HG03045 (cell line): Measurements from ENCODE around the gene CACNA1A.
"Not testable (repeated sequence)": the region's sequence is repeated elsewhere in the genome, so short reads cannot be mapped to it uniquely, and the experiment has no call there.

ENCODE experiments used
- ATAC-seq: cut with Tn5 transposase; IDR thresholded peaks from one replicate; pipeline ENCODE4 v1.9.1; 2021; ENCODE audit warnings: mild to moderate bottlenecking, moderate library complexity; ENCODE audit not compliant: unreplicated experiment

The CACNA1A gene

DNA sequence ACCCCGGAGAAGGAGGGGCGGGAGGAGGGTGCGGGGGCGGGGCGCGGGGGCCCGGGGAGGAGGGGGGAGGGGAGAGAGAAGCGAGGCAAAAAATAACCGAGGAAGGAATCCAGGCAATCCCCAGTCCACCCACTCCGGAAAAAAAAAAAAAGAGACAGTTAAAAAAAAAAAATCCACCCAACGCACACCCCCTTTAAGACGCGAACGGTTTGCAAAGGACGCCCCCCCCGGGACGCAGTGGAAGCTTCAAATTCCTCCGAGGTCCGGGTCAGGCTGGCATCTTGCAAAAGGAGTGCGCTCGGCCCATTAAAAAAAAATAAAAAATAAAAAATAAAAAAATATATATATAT, at the start of gene CACNA1A:
Gene CACNA1A, minus strand, starts transcription at position 9 of the 350 bp plus-strand sequence. CDS start 255 bp downstream, outside the sequence.
- ATAC-seq = no peak

DNA sequence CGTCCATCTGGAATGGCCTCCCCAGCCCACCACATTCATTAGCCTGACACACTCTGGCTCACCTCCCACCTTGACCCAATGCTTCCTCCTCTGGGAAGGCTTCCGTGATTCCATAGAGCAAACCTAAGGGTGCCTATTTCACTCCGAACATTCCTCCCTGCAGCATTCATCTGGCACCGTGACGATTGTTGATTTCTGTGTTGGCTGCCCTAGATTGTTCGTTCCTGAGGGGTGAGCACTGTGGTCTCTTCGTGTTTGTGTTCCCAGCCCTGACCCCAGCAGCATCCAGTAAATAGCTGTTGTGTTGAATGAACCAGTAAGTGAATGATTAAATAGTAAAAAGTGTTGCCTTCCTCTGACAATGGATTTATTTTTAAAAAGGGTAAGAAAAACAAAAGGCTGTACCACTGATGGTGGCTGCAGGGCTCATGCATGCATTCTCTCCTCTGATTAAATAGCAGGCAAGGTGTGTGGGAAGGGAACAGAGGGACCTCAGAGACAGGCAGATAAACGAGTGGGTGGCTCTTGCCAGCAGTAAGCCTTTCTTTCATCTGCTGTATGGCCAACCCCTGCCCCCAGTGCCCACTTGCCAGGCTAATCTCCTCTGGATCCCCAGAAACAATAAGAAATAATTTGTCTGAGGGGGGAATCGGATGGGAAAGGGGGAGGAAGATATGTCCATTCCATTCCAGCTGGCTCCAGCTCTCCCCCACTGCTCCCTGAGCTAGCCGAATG, 48.4 kb upstream of the CACNA1A start:
- ATAC-seq = no peak

DNA sequence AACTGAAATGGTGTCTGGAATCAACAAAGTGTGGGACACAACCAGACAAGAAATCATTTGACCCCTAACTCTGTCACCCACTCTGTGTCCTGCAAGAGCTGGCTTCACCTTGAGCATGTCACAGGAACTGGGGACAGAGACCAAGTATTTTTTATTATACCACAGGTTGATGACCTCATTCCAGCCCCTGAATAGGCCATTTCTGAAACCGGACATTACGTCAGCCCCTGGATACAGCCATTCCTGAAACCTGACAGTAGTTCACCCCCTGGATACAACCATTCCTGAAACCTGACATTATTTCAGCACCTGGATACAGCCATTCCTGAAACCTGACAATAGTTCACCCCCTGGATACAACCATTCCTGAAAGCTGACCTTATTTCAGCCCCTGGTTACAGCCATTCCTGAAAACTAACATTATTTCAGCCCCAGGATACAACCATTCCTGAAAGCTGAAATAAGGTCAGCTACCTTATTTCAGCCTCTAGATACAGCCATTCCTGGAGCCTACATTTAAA, 47.7 kb upstream of the CACNA1A start:
- ATAC-seq = no peak

DNA sequence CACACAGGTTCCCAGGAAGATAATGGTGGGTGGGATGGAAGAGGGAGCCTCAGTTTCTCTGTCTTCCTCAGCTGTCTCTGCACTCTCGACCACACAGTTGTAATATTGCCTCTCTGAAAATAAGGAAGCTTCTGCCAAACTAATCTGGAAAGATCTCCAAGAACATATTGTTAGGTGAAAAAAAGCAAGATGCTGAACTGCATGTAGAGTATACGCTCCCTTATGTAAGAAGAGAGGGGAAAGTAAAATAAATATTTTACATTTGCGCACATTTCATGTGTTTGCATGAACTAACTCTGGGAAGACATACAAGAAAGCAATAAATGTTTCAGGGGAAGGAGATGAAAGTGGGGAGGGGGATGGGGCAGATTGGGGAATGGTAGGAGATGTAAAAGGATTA, 41.9 kb upstream of the CACNA1A start:
- ATAC-seq = no peak

DNA sequence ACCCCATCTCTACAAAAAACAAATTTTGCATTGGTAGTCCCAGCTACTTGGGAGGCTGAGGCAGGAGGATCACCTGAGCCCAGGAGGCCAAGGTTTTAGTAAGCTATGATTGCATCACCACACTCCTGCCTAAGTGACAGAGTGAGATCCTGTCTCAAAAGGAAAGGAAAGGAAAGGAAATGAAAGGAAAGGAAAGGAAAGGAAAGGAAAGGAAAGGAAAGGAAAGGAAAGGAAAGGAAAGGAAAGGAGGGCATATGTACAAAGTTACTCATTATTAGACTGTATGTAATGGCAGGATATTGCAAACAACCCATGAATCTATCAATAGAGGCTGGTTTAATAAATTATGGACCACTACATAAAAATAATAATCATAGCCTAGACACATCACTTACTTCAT, 40.8 kb upstream of the CACNA1A start:
- ATAC-seq = no peak

DNA sequence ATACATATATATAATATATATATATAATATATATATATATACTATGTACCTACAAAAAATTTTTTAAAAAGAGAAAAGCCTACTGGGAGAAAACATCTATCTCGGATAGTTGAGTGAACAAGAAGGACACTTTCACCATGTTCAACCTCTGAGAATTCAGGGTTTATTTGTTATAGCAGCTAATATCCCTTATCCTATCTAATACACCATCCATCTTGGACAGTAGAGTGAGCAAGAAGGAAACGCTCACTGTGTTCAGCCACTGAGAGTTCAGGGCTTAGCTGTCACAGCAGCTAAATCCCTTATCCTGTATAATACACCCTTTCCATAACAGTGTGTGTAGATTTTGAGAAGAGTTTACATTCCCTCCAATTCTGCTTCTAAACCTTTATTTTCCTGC, 38.1 kb upstream of the CACNA1A start:
- ATAC-seq = no peak

DNA sequence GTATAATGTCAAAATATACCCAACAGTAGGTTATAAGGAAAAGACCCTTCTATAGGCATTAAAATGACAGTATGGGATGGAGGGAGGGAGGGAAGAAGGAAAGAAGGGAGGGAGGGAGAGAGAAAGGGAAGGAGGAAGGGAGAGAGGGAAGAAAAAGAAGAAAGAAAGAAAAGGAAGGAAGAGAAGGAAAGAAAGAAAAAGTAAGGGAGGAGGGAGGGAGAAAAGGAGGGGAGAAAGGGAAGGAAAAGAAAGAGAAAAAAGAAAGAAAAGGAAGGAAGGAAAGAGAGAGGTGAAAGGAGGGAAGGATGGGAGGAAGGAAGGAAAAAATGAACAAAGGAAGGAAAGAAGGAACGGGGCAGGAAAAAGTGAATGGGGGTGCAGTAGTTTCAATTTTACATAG, 35.3 kb upstream of the CACNA1A start:
- no peak for ATAC-seq

DNA sequence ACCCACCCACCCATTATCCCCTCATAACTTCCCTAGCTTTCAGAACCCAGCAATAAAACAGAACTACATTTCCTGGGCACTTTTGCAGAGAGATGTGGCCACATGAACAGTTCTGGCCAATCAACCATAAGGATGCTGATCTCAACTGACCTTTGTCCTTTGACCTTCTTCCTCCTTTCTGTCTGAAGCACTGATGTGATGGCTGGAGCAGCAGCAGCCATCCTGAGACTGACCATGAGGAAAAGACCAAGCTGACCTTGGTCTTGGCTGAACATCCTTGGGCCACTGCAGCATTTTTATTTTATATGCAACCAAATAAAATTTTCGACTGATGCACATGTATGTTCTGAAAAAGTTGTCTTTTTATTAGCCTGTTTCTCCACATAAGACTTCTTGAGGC, 33.1 kb upstream of the CACNA1A start:
- no peak for ATAC-seq

DNA sequence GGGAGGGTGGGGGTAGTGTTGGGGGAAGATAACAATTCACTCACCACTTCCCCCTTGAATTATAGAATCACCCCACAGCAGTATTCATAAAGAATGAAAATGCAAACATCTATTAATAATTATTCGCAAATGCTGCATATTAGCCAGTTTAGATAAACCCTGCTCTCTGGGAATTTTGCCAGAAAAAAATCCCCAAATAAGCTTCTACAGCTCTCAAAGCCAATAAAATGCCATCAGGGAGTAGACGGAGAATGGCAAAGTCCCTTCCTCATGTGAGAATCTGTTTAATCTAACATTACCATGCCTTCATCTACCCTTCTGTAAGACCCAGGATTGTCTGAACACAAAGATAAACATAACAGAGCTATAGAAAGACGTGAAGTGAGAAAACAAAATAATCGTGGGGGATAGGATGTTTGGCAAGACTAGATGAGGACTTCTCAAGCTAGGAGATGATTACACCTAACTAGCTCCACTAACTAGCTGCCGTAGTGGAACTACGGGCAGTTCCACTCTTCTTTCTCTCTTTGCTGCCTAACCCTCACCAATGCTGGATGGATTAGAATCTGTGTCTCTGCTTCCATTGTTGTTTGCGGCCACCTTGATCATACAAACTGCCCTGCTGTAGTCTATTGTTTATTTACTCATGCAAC, 32.4 kb upstream of the CACNA1A start:
- ATAC-seq = no peak

DNA sequence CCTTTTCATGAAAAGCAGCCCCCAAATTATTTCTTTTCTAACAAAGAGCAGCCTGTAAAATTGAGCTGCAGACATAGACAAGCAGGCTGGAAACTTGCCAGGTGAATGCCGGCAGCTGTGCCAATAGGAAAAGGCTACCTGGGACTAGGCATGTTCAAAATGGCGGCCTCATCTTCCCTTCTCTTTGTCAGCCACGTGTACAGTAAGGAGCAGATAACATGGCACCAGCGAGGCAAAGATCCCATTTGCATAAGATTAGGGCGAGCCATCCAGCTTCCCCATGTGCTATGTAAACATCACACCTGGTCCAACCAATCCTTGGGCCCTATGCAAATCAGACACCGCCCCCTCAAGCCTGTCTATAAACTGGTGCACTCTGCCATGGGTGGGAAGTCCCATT, 31.2 kb upstream of the CACNA1A start:
- no peak for ATAC-seq

DNA sequence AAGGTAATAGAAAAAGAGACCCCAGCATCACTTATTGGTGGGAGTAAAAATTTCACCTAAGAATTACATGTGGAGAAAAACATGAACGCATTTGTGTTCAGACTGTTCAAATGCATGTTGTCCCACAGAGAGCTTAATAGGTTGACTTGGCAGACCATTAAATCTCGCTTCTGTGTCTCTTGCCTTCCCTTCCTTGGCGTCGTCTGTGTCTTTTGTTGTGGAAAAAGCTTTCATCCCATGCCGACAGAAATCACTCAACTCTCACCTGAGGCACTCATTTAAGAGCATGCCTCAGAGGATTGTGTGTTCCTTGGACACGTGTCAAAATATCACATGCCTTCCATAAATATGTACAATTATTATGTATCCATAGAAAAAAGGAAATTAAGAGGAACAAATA, 24.4 kb upstream of the CACNA1A start:
- no peak for ATAC-seq

DNA sequence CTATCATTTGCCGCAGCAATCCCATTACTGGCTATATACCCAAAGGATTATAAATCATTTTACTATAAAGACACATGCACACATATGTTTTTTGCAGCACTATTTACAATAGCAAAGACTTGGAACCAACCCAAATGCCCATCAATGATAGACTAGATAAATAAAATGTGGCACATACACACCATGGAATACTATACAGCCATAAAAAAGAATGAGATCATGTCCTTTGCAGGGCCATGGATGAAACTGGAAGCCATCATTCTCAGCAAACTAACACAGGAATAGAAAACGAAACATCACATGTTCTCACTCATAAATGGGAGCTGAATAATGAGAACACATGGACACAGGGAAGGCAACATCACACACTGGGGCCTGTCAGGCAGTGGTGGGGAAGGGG, 23.4 kb upstream of the CACNA1A start:
- ATAC-seq = not testable (repeated sequence)

DNA sequence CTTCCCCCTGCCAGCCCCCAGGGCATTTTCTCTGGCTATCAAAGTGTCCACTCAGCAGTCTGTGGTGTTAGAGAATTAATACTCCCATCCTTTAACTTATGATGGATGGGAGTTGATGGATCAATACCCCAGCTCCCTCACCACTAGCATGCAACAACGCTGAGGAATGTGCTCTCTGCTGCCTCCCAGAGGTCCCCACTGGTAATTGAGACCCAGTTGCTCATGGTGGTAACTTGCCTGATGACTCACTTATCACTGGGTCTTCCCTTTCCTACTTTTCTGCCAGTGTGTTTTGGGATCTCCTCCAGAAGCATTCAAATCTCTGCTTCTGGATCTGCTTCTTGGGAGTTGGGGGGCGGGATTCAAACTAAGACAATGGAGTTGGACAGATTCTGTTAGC, 20.3 kb upstream of the CACNA1A start:
- ATAC-seq = no peak

DNA sequence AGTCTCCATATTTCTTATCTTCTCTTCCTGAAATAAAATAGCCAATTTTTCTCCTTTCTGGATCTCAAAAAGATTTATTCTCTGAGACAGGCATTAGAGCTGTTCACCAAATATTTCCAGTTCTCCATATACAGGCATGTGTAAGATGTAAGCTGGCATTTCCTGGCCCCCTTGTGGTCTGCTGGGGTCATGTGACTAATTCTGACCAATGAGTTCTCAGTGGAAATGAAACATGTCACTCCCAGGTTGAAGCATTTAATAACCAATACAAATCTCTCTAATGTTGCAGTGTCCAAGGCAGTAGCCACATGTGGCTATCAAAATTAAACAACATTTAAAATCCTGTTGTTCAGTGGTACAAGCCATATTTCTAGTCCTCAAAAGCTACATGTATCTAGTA, 14.8 kb upstream of the CACNA1A start:
- ATAC-seq = no peak

DNA sequence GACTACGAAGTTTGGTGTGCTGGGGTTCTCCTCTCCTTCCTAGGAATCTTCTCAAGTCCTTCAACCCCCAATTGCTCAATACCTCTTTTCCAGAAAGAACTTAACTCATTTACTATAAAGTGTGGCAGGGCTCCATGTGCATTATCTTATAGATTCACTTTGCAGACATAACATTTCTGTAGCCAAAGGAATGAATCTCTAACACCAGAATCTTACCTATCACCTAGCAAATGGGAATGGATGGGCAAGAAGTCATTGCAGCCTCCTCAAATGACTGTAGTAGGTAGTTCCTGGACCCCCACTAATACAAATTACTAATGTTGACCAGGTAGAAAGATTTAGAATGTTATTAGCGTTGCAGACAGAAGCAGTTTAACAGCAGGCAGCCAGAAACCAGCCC, 5.7 kb upstream of the CACNA1A start:
- no peak for ATAC-seq

DNA sequence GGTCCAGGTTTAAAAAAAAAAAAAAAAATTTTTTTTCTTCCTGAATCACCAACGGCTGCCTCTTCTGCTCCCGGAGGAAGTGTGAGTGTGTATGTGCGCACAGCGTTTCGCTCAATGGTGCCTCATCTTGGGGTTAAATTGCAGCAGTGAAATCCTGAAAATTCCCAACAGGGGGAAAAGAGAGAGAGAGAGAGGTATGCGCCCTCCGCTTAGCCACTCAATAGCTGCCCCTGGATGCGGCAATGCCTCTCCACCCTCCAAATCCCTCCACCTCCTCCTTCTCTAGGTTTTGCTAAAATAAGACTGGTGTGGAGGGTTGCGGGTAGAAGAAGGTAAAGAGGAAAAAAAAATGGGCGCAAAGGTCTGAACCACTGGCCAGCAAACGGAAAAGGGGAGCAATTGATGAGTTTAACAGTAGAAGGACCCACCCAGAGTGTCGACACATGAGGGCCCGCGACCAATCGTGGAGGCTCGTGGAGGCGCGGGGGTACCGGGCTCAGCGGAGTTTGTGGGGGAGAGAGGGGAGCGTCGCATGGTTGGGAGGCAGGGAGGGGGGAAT, 853 bp upstream of the CACNA1A start:
- ATAC-seq = no peak

DNA sequence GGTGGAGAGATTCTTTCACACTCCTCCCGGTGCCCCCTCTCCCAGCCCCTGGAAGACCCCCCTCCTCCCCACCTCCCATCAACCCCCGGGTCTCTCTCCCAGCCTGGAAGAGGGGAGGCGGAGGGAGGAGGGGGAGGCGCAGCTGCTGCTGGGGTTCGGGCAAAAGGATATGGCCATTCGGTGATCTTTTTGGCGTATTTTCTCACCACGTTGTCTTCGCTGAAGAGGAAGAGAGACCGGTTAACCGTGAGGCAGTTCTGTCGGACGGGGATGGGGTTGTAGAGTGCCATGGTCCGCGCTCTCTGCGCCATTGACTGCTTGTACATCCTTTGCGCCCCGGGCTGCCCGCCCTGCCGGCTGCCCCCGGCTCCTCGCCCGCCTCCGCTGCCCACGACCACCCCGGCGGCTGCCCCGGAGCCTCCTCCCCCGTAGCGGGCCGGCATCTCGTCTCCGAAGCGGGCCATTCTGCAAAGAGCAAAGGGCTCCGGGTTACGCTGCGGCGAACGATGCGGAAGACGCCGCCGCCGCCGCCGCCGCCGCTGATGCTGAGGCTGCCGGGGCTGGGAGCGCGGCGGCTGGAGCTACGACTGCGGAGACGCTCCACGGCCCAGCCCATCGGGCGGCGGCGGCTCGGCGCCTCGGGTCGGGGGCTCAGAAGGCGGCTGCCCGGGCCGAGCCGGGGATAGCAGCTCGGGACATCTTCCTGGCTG, 363 bp downstream of the CACNA1A start:
- no peak for ATAC-seq

DNA sequence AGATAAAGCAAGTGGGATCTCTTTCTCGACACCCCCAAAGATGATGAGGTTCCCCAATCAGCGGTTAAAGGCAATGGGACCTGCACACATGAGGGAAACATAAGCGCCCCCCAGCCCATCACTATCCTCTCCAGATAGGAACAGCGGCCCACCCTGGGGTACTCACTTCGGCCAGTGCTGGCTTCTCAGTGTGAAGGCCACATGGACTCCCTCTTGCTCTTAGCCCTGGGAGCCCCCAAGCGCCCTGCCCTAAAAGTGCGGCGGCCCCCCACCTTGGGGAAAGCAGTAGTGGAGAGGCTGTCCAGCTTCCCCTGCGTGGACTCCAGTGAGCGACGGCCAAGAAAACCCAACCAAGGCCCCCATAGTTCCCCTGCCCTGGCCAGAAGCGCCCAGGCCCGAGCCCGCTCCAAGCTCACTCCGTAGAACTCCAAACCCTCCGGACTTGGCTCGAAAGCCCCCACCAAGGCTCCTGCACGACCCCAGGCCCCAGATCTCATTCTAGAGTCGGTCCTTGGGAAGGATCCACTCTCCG, 1.0 kb downstream of the CACNA1A start:
- no peak for ATAC-seq

DNA sequence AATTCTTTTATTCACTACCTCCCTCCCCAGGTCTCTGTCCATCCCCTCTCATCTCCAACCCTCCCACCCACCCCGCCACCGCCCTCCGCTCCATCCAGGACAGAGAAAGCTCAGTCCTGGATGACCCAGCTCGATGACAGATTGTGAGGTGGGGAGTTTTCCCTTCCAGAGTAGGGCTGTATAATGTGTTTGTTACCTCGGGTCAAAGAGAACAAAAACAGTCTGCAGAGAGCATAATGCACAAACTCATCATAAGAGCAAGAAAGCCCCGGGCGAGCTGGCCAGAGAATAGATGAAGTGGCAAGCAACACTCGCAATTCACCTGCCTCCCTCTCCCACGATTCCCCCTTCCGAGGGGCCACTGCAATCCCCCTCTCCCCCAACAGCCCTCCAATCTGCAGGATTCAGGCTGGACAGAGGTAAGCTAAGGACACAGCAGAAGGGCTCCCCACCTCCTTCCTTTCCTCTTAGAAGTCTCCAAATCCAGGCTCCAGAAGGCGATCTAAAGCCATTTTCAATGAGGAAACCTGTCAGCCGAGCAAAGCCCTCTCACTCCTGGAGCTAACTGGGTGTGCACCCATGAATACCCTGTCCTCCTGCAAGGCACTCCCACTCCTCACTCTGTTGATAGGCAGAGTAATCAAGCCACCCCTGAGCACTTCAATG, 2.6 kb downstream of the CACNA1A start:
- ATAC-seq = no peak

DNA sequence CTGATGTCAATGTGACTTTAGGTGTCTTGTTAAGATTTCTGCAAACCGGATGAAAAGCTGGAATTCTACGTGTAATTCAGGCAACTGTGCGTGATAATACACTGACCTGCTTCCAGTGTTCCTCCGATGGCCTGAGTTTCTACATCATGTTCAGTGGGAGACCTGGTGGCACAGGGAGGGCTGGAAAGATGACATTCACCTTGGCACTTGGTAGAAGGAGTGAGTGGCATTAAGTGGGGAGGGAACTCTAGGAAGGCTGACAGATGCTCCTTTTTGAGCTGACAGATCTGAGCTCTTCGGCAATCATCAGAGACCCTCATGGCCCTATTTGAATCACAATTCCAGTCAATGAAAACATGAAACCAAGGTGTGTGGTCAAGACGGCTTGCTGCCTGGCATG, 4.0 kb downstream of the CACNA1A start:
- ATAC-seq = no peak

DNA sequence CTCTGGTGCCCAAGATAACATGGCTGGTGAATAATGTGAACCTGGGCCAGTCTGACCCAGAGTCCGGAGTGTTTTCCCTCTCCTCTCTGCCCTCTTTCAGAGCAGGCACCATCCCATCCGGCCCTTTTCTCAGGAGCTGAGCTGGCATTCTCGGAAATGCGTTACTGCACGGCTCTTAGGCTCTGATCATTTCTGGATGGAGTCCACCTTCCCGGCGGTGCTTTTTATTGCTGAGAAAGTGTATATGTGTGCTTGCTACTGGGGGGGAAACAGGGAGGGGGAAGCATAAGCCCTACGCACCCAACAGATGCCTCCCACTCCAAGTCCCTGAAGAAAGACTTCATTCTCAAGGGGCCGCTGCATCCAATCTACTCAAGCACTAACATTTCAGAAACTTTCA, 6.6 kb downstream of the CACNA1A start:
- no peak for ATAC-seq
